Stromal cell of bone marrow (primary cell): Measurements from ENCODE around the gene MYO18B.
"Not testable (repeated sequence)": the region's sequence is repeated elsewhere in the genome, so short reads cannot be mapped to it uniquely, and the experiment has no call there.

Source experiments
- DNase-seq: peaks from one replicate; pipeline ENCODE4 v3.0.0-alpha.2; 2012; ENCODE audit warnings: low read depth

Gene MYO18B, protein sequence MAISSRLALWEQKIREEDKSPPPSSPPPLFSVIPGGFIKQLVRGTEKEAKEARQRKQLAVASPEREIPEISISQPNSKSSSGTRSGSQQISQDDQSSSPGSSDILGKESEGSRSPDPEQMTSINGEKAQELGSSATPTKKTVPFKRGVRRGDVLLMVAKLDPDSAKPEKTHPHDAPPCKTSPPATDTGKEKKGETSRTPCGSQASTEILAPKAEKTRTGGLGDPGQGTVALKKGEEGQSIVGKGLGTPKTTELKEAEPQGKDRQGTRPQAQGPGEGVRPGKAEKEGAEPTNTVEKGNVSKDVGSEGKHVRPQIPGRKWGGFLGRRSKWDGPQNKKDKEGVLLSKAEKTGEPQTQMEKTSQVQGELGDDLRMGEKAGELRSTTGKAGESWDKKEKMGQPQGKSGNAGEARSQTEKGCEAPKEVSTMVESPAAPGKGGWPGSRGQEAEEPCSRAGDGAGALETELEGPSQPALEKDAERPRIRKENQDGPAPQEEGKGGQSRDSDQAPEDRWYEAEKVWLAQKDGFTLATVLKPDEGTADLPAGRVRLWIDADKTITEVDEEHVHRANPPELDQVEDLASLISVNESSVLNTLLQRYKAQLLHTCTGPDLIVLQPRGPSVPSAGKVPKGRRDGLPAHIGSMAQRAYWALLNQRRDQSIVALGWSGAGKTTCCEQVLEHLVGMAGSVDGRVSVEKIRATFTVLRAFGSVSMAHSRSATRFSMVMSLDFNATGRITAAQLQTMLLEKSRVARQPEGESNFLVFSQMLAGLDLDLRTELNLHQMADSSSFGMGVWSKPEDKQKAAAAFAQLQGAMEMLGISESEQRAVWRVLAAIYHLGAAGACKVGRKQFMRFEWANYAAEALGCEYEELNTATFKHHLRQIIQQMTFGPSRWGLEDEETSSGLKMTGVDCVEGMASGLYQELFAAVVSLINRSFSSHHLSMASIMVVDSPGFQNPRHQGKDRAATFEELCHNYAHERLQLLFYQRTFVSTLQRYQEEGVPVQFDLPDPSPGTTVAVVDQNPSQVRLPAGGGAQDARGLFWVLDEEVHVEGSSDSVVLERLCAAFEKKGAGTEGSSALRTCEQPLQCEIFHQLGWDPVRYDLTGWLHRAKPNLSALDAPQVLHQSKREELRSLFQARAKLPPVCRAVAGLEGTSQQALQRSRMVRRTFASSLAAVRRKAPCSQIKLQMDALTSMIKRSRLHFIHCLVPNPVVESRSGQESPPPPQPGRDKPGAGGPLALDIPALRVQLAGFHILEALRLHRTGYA (N-terminal part only)

GRCh38 chr22:25741692-25742626 lies at the start of gene MYO18B:
Gene MYO18B (plus strand): TSS chr22:25742188. CDS start chr22:25761093, 18,905 bp downstream.
- no peak for DNase-seq

DNA sequence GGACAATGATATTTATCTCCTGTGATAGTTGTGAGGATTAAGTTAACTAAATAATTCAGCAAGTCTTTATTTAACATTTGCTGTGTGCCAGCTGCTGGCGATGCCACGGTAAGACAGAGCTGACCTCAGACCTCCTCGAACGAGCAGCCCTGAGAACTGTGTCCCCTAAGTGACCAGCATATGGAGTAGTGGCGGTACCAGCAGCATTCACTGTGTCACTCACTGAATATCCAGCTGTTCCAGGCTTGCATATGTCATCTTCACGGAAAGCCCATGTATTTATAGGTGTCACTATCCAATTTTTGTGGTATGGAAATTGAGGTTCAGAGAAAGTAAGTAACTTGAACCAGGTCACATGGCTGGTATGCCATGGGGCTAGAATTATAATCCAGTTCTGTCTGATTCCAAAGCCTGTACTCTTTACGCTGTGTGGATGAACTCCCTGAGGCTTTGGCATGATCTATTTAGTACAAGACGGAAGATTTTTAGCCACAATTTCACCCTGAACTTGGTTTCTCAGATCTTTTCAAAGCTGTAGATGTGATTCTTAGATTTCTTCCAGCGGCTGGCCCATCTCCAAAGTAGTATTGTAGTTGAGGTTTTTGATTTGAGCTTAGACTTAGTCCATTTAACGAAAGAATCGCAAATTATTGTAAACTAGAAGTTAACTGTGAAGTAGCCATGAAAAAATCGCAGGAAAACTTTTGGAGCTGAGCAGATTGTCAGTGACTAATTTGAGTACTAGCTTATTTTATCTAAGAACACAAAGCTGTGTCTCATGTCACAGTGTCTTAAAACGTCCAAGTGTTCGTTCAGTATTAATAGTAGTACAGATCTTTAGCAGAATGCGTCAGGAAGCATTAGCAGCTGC lies 49.4 kb upstream of the MYO18B start:
- DNase-seq: no peak

DNA sequence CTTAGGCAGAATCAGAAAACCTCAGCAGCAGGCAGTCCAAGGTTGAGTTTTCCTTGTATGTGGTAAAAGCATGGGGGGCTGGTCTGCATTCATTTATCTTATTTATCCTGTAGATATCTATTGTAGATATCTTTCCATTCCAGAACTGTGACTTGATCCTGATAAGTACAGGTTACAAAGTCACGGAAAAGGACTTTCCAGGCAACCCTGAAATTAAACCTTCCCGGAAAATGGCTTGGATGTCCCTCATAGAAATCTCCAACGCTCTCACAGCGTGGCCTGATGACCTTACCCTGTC lies 48.8 kb upstream of the MYO18B start:
- DNase-seq: no peak

- no peak for DNase-seq
These were observed 47.6 kb upstream of the MYO18B start for GRCh38 chr22:25694196-25694907.

- DNase-seq: no peak
These were observed 46.8 kb upstream of the MYO18B start for GRCh38 chr22:25695146-25695545.

- DNase-seq: no peak
These were observed 45.2 kb upstream of the MYO18B start for GRCh38 chr22:25696763-25697162.

DNA sequence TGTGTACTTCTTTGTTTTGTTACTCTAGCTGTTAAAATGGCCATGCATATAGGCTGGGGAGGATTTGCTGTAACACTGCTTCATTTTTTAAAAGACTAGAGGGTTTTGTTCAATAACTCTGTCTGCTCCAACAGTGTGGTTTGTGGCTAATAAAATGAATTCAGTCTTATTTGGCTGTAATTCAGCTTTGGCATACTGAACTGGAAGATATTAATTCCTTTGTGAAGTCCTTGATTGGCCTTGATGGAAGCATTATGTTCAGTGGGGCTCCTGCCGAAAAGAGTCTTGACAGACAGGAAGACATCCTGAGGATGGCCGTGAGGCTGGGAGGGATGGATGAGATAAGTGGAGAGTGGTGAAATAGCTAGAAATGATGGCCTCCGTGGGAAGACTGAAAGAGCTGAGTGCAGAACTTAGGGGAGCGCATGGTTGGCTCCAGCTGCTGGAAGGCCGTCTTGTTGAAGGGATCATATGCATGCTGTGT lies 44.8 kb upstream of the MYO18B start:
- DNase-seq: no peak

- no peak for DNase-seq
These were observed 44.0 kb upstream of the MYO18B start for GRCh38 chr22:25697978-25698377.

DNA sequence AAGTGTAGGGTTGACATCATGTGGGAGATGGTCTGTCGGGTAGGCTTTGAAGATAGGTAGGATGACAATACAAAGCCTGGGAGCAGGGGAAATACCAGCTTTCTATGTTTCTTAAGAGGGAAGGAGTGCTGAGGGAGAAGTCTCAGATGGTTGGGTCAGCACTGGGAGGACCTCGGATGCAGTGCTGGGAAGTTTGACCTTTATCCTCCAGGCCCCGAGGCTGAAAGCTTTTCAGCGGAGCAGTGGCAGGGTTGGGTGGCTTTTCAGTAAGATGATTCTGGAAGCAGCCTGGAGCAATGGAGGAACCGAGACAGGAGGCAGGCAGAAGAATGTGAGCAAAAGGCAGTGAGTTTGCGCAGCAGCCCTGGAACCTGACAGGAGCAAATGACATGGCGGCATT lies 43.5 kb upstream of the MYO18B start:
- DNase-seq: no peak

GRCh38 chr22:25698978-25699377 lies 43.0 kb upstream of the MYO18B start:
- no peak for DNase-seq

DNA sequence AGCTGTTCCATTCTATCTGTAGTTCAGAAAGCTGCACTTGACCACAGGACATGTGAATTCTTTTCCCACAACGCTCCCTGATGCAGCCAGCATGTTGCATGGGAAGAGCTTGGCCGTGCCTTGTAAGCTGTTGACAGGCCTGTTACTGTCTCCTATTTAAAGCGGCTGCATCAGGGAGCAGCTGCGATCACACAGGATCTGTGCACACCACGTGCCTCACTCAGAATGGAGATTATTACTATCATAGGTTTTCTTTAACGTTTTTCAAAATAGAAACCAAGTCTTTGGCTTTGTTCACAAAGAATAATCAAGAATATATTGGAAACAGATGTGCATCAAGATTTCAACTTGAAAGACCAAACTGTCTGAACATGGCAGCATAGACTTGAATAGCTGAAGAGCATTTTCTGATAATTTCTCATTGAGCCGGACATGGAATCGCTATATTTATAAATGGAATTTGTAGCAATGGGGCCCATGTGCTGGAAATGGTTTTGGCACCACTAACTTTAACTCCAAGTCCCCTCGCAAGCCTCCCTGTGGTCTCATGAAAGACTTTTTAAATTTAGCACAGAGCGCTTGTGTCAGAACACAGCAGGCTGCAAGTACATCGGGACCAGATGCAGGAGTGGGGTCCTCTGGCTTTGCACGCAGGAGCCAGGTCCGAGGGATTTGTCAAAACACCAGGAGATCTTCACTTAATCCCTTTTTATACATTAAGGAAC lies 40.8 kb upstream of the MYO18B start:
- DNase-seq: peak; percentile 19

- no peak for DNase-seq
These were observed 39.9 kb upstream of the MYO18B start for GRCh38 chr22:25702040-25702439.

GRCh38 chr22:25702571-25703167 lies 39.3 kb upstream of the MYO18B start:
- no peak for DNase-seq

DNA sequence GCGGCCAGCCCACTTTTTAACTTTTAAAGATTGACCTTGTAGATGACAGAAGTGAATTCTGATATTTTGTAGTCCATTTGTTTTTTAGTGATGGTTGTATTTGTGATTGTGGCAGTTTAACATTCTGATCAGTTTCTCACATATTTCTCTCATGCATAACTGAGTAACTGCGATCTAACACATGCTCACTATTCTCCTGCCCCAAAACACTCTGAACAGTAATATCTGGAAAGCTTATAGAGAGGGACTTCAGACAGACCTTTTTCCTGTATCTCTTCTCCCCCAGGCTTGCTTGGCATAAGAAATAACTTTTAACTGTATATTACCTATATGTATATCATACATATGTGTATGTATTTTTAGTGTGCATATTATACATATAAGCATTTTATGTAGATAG lies 37.3 kb upstream of the MYO18B start:
- DNase-seq: no peak

- no peak for DNase-seq
These were observed 35.8 kb upstream of the MYO18B start for GRCh38 chr22:25706197-25706596.

DNA sequence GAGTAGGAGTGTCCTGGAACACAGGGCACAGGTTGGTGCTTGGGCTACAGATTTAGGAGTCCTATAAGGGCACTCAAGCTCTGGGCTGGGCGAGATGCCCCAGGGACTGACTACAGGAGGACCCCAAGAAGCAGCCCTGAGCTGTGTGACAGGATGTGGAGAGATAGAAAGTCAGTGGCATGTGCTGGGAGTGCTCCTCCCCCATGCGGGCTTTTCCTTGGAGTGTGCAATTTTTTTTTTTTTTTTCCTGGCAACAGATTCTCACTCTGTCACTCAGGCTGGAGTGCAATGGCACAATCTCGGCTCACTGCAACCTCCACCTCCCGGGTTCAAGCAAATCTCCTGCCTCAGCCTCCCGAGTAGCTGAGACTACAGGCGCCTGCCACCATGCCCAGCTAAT lies 33.6 kb upstream of the MYO18B start:
- DNase-seq: not testable (repeated sequence)

DNA sequence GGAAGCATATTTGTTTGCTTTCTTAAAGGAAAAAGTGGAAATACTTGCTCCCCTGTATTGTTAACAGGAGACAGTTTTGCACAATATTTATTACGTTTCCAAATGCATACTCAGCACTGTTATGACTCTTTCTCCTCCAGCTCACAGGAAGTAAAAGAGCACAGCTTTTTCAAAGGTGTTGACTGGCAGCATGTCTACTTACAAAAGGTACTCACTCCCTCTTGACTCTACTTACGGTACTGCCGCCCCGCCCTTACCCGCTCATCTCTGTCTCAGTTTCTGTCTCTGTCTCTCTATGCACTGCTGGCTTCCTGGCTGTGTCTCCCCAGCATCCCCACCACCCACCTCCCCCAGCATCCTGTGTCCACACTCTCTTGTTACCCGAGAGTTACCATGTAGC lies 32.2 kb upstream of the MYO18B start:
- DNase-seq: no peak

DNA sequence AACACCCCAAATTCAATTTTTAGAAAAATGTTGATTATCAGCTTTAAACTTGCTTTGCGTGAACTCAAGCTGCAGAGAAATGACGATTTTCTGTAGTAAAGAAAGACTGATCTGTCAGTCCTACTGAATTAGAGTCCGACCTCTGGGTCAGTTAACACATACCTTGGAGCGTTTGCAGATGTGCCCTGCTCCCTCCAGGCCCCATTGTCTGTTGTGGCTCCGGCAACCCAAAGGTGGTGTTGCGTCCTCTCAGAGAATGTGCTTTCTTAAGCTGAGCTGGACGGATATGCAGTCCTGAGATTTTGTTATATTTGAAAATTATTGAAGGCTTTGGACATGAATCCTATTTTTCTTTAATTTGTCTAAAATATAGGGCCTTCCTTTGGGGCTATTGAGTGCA lies 31.5 kb upstream of the MYO18B start:
- DNase-seq: no peak

DNA sequence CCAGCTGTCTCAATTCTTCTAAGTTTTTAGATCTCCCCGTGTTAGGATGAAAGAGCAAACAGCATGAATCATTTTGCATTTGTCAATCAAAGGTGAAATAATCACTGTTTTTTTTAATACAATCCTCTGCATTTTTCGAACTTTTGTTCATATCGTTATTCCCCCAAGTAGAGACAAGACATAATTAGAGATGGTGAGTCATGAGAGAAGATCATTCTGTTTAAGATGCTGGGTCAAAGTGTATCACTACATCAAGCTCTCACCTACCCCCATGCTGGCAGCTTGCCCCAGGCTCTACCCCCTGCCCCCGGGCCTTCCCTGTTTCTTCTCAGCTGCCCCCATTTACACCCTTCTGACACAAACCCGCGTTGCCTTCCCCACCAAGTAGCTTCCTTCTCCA lies 30.5 kb upstream of the MYO18B start:
- no peak for DNase-seq
